ENCODE data around the gene GAN. TPM values are rescaled to one million over a fixed set of nuclear protein-coding genes. Genes with fewer than 3 reads are reported as not detected.

GAN gene
- total and polyA plus RNA-seq, 9 of the 15 experiments (the other 6 are each of a cell fraction or from before 2014, with no cell fraction given), result 0.83 to 15.1 (median 5.2) TPM

- no peak for TF ChIP-seq AFF4 (CRISPR knock-in tag; IDR thresholded peaks at IDR 0.05)
- no peak for TF ChIP-seq CHD7 (IDR thresholded peaks at IDR 0.05; ENCODE audit: low read depth, low read length)
- 0 out of 2 replicates have a peak, but pooled peaks have one; percentile 18 for TF ChIP-seq TCF3 (CRISPR knock-in tag; IDR thresholded peaks at IDR 0.05)
- TF ChIP-seq SAFB (IDR thresholded peaks at IDR 0.05; ENCODE audit: borderline replicate concordance, low read depth, low read length), result peak; percentile 52; the same call in 1 of the 2 replicates
- TF ChIP-seq LCOR (CRISPR knock-in tag; IDR thresholded peaks at IDR 0.05), result no peak; the same call in 1 of the 2 replicates
- TF ChIP-seq ZNF165 (CRISPR knock-in tag; IDR thresholded peaks at IDR 0.05; ENCODE audit: borderline replicate concordance), result 0 out of 2 replicates have a peak, but pooled peaks have one; percentile 21
- no peak for TF ChIP-seq MAFG (tag; conservative IDR thresholded peaks at IDR 0.05)
- TF ChIP-seq ZNF696 (CRISPR knock-in tag; conservative IDR thresholded peaks at IDR 0.05), result no peak
- no peak for TF ChIP-seq RFX7 (CRISPR knock-in tag; IDR thresholded peaks at IDR 0.05)
- no peak for TF ChIP-seq ZNF778 (CRISPR knock-in tag; IDR thresholded peaks at IDR 0.05)
- TF ChIP-seq SOX6 (IDR thresholded peaks at IDR 0.05), result 0 out of 2 replicates have a peak, but pooled peaks have one; percentile 16
- TF ChIP-seq MTA2 (IDR thresholded peaks at IDR 0.05; ENCODE audit: low read depth), result no peak
- TF ChIP-seq RB1 (IDR thresholded peaks at IDR 0.05; ENCODE audit: low read depth), result peak; percentile 82
Measured at GRCh38 chr16:81314603-81315270, at the start of gene GAN (continued).
